ENCODE data around the gene WDR27.

Gene WDR27

GRCh38 chr6:169659820-169660610 lies 41.8 kb downstream of the WDR27 start:
- Histone ChIP-seq H3K27ac (ENCODE audit: low read depth, low read length) (no peak overlapping the region), H3K4me3 (ENCODE audit: low read depth in 1 of 2, low read length in 2 of 2) (no peak overlapping the region), H3K4me1 (ENCODE audit: insufficient read depth, low read length) (no peaks in the 10 kb centered on the region), H3K27me3 (ENCODE audit: control insufficient read depth in 1 of 2, insufficient read depth in 2 of 2, low read length in 2 of 2) (no peaks in the 10 kb centered on the region), H3K36me3 (ENCODE audit: insufficient read depth, low read length) (peaks cover 29% of the 10 kb centered on the region), H3K9me3 (ENCODE audit: low read length) (no peaks in the 10 kb centered on the region), H3K9ac (ENCODE audit: low read length) (no peak overlapping the region)

- Histone ChIP-seq H3K4me1 (ENCODE audit: insufficient read depth, low read length) (no peaks in the 10 kb centered on the region), H3K9ac (ENCODE audit: low read length) (no peak overlapping the region), H3K9me3 (ENCODE audit: low read length) (no peaks in the 10 kb centered on the region), H3K4me3 (ENCODE audit: low read depth in 1 of 2, low read length in 2 of 2) (no peak overlapping the region), H3K27me3 (ENCODE audit: control insufficient read depth in 1 of 2, insufficient read depth in 2 of 2, low read length in 2 of 2) (no peaks in the 10 kb centered on the region), H3K27ac (ENCODE audit: low read depth, low read length) (no peak overlapping the region), H3K36me3 (ENCODE audit: insufficient read depth, low read length) (peaks cover 11% of the 10 kb centered on the region)
Measured at GRCh38 chr6:169657284-169657610, 44.6 kb downstream of the WDR27 start.

GRCh38 chr6:169656546-169657283 lies 45.1 kb downstream of the WDR27 start:
- no peaks in the 10 kb centered on the region for H3K9me3 ChIP-seq (ENCODE audit: low read length)
- H3K27ac ChIP-seq (ENCODE audit: low read depth, low read length) = no peak overlapping the region
- H3K4me1 ChIP-seq (ENCODE audit: insufficient read depth, low read length) = no peaks in the 10 kb centered on the region
- H3K27me3 ChIP-seq (ENCODE audit: control insufficient read depth in 1 of 2, insufficient read depth in 2 of 2, low read length in 2 of 2) = no peaks in the 10 kb centered on the region
- H3K4me3 ChIP-seq (ENCODE audit: low read depth in 1 of 2, low read length in 2 of 2) = no peak overlapping the region
- H3K36me3 ChIP-seq (ENCODE audit: insufficient read depth, low read length) = peaks cover 6% of the 10 kb centered on the region
- no peak overlapping the region for H3K9ac ChIP-seq (ENCODE audit: low read length)

GRCh38 chr6:169654598-169655391 lies 47.0 kb downstream of the WDR27 start:
- no peaks in the 10 kb centered on the region for H3K27me3 ChIP-seq (ENCODE audit: control insufficient read depth in 1 of 2, insufficient read depth in 2 of 2, low read length in 2 of 2)
- H3K9me3 ChIP-seq (ENCODE audit: low read length) = no peaks in the 10 kb centered on the region
- H3K4me1 ChIP-seq (ENCODE audit: insufficient read depth, low read length) = no peaks in the 10 kb centered on the region
- H3K27ac ChIP-seq (ENCODE audit: low read depth, low read length) = no peak overlapping the region
- H3K4me3 ChIP-seq (ENCODE audit: low read depth in 1 of 2, low read length in 2 of 2) = peak overlapping the region in 1 of 2 donors; percentile 55
- H3K36me3 ChIP-seq (ENCODE audit: insufficient read depth, low read length) = no peaks in the 10 kb centered on the region
- H3K9ac ChIP-seq (ENCODE audit: low read length) = peak overlapping the region; percentile 25

- Histone ChIP-seq H3K36me3 (ENCODE audit: insufficient read depth, low read length) (no peaks in the 10 kb centered on the region), H3K9ac (ENCODE audit: low read length) (peak overlapping the region; percentile 19), H3K4me3 (ENCODE audit: low read depth in 1 of 2, low read length in 2 of 2) (peak overlapping the region in 1 of 2 donors; percentile 55), H3K27me3 (ENCODE audit: control insufficient read depth in 1 of 2, insufficient read depth in 2 of 2, low read length in 2 of 2) (no peaks in the 10 kb centered on the region), H3K4me1 (ENCODE audit: insufficient read depth, low read length) (no peaks in the 10 kb centered on the region), H3K27ac (ENCODE audit: low read depth, low read length) (no peak overlapping the region), H3K9me3 (ENCODE audit: low read length) (no peaks in the 10 kb centered on the region)
Measured at GRCh38 chr6:169653691-169654090, 48.1 kb downstream of the WDR27 start.

- Histone ChIP-seq H3K9ac (ENCODE audit: low read length) (no peak overlapping the region), H3K27ac (ENCODE audit: low read depth, low read length) (no peak overlapping the region), H3K4me1 (ENCODE audit: insufficient read depth, low read length) (no peaks in the 10 kb centered on the region), H3K9me3 (ENCODE audit: low read length) (no peaks in the 10 kb centered on the region), H3K4me3 (ENCODE audit: low read depth in 1 of 2, low read length in 2 of 2) (no peak overlapping the region), H3K36me3 (ENCODE audit: insufficient read depth, low read length) (no peaks in the 10 kb centered on the region), H3K27me3 (ENCODE audit: control insufficient read depth in 1 of 2, insufficient read depth in 2 of 2, low read length in 2 of 2) (no peaks in the 10 kb centered on the region)
Measured at GRCh38 chr6:169652896-169653295, 48.9 kb downstream of the WDR27 start.

- Histone ChIP-seq H3K4me1 (ENCODE audit: insufficient read depth, low read length) (no peaks in the 10 kb centered on the region), H3K9me3 (ENCODE audit: low read length) (no peaks in the 10 kb centered on the region), H3K27me3 (ENCODE audit: control insufficient read depth in 1 of 2, insufficient read depth in 2 of 2, low read length in 2 of 2) (no peaks in the 10 kb centered on the region), H3K27ac (ENCODE audit: low read depth, low read length) (no peak overlapping the region), H3K9ac (ENCODE audit: low read length) (no peak overlapping the region), H3K4me3 (ENCODE audit: low read depth in 1 of 2, low read length in 2 of 2) (no peak overlapping the region), H3K36me3 (ENCODE audit: insufficient read depth, low read length) (no peaks in the 10 kb centered on the region)
Measured at GRCh38 chr6:169651498-169651897, 50.3 kb downstream of the WDR27 start.

GRCh38 chr6:169650959-169651292 lies 50.9 kb downstream of the WDR27 start:
- Histone ChIP-seq H3K4me3 (ENCODE audit: low read depth in 1 of 2, low read length in 2 of 2) (no peak overlapping the region), H3K9ac (ENCODE audit: low read length) (no peak overlapping the region), H3K36me3 (ENCODE audit: insufficient read depth, low read length) (no peaks in the 10 kb centered on the region), H3K27ac (ENCODE audit: low read depth, low read length) (no peak overlapping the region), H3K4me1 (ENCODE audit: insufficient read depth, low read length) (no peaks in the 10 kb centered on the region), H3K9me3 (ENCODE audit: low read length) (no peaks in the 10 kb centered on the region), H3K27me3 (ENCODE audit: control insufficient read depth in 1 of 2, insufficient read depth in 2 of 2, low read length in 2 of 2) (no peaks in the 10 kb centered on the region)

- H3K27me3 ChIP-seq (ENCODE audit: control insufficient read depth in 1 of 2, insufficient read depth in 2 of 2, low read length in 2 of 2) = no peaks in the 10 kb centered on the region
- H3K36me3 ChIP-seq (ENCODE audit: insufficient read depth, low read length) = no peaks in the 10 kb centered on the region
- no peak overlapping the region for H3K9ac ChIP-seq (ENCODE audit: low read length)
- H3K4me3 ChIP-seq (ENCODE audit: low read depth in 1 of 2, low read length in 2 of 2) = no peak overlapping the region
- no peak overlapping the region for H3K27ac ChIP-seq (ENCODE audit: low read depth, low read length)
- H3K9me3 ChIP-seq (ENCODE audit: low read length) = no peaks in the 10 kb centered on the region
- H3K4me1 ChIP-seq (ENCODE audit: insufficient read depth, low read length) = no peaks in the 10 kb centered on the region
Measured at GRCh38 chr6:169650241-169650958, 51.4 kb downstream of the WDR27 start.

- no peaks in the 10 kb centered on the region for H3K27me3 ChIP-seq (ENCODE audit: control insufficient read depth in 1 of 2, insufficient read depth in 2 of 2, low read length in 2 of 2)
- H3K36me3 ChIP-seq (ENCODE audit: insufficient read depth, low read length) = no peaks in the 10 kb centered on the region
- H3K9me3 ChIP-seq (ENCODE audit: low read length) = no peaks in the 10 kb centered on the region
- no peaks in the 10 kb centered on the region for H3K4me1 ChIP-seq (ENCODE audit: insufficient read depth, low read length)
- H3K9ac ChIP-seq (ENCODE audit: low read length) = no peak overlapping the region
- no peak overlapping the region for H3K27ac ChIP-seq (ENCODE audit: low read depth, low read length)
- no peak overlapping the region for H3K4me3 ChIP-seq (ENCODE audit: low read depth in 1 of 2, low read length in 2 of 2)
Measured at GRCh38 chr6:169648617-169649016, 53.2 kb downstream of the WDR27 start.

- Histone ChIP-seq H3K27me3 (ENCODE audit: control insufficient read depth in 1 of 2, insufficient read depth in 2 of 2, low read length in 2 of 2) (no peaks in the 10 kb centered on the region), H3K27ac (ENCODE audit: low read depth, low read length) (no peak overlapping the region), H3K9ac (ENCODE audit: low read length) (no peak overlapping the region), H3K9me3 (ENCODE audit: low read length) (no peaks in the 10 kb centered on the region), H3K4me3 (ENCODE audit: low read depth in 1 of 2, low read length in 2 of 2) (no peak overlapping the region), H3K36me3 (ENCODE audit: insufficient read depth, low read length) (no peaks in the 10 kb centered on the region), H3K4me1 (ENCODE audit: insufficient read depth, low read length) (no peaks in the 10 kb centered on the region)
Measured at GRCh38 chr6:169648092-169648491, 53.7 kb downstream of the WDR27 start.
